ENCODE results near the gene KCNN4.
"Not testable (repeated sequence)": the region's sequence is repeated elsewhere in the genome, so short reads cannot be mapped to it uniquely, and the experiment has no call there.

The KCNN4 gene

DNA sequence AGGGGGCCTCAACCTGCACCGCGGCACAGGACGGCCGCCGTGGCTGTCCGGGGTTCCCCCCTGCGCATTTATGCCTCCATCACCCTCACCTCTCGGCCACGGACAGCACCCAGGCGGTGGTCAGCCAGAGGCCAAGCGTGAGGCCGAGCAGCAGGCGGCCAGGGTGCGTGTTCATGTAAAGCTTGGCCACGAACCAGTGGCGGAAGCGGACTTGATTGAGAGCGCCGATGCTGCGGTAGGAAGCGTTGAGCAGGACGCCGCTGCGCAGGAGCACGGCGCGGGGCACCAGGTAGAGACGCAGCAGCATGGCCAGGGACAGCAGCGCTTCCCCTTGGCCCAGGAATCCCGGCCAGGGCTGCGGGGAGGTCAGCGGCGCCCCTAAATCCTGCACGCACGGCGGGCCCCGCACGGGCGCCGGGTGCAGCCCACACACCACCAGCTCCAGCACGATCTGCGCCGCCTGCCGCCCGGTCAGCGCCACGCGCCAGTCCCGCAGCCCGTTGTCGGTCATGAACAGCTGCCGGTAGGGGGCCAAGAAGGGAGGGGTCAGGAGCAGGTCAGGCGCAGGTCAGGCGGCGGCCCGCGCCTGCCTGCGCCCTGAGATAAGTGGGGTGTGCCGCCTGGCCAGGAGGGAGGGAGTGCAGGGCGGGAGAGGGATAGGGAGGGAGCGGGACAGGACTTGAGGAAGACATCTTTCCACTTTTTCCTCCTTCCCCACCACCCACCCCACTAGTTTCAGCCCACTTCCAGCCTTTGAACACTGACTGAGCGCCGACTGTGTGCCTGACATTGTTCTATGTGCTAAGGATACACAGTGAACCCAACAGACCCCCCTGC is 6.5 kb downstream of the KCNN4 start:
- peak; percentile 73 for DNase-seq

- DNase-seq: no peak
Measured at GRCh38 chr19:43773725-43774102, 7.1 kb downstream of the KCNN4 start.

GRCh38 chr19:43769256-43769655 is 11.5 kb downstream of the KCNN4 start:
- no peak for DNase-seq

DNA sequence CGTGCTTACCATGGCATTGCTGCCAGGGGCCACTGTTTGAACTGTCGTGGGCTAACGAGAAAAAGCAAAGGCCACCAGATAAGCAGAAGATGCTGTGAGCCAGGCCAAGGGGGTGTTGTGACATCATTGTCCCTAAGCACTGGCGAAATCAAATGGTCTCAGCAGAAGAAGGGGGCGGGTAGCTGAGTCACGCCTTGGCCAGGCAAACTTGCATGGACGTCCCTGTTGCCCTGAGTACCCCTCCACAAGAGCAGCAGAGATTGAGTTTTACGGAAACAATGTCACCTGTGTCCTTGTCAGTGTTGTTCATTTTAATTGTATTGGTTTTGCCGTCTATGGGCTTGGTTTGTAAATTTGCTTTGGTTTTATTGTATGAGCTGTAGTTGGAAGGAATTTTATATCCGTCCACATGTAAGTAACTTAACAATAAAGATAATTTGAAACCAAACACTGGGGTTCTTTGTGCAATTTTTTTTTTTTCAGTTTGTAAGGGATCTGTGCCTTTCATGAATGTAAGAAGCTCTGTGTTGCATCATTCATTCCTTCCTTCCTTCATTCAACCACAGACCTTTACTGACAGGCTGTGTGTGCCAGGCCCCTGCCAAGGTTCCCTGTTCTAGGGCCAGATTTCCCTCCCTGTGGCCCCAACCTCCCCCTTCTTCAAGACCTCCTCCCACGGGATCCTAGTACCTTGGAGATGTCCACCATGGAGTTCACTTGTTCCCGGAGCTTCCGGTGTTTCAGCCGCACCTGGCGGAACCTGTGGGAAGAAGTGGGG is 12.3 kb downstream of the KCNN4 start:
- no peak for DNase-seq

- no peak for DNase-seq
Measured at GRCh38 chr19:43767818-43768217, 13.0 kb downstream of the KCNN4 start.

DNA sequence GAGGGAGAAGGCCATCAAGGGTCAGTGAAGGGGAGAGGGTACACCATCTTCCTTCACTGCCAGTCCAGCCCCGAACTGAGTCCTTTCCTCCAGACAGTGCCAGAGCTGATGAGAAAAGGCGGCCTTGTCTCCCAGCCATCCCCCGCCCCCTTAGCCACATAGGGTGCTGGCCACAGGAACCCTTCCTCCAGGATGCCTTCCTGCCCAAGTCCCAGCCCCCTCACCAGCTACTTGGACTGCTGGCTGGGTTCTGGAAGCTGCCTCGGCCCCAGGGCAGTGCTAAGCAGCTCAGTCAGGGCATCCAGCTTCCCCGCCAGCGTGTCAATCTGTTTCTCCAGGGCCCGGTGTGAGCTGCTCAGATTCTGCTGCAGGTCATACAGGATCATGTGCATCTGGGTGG is 13.5 kb downstream of the KCNN4 start:
- no peak for DNase-seq

DNA sequence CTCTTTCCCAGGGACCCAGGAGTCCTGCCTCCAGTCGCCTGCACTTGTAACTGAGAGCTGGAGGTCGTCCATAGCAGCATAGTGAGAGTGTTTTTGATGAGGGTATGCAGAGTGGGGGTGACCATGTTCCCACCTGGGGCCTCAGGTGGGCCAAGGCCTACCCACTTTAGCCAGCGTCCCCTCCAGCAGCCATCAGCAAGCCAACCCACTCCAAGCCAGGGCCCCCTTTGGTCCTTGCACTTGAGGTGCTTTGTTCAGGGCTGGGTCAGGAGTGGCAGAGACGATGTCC is 14.1 kb downstream of the KCNN4 start:
- no peak for DNase-seq

GRCh38 chr19:43765109-43765876 is 15.5 kb downstream of the KCNN4 start:
- DNase-seq: peak; percentile 99

GRCh38 chr19:43764684-43765083 is 16.1 kb downstream of the KCNN4 start:
- DNase-seq: not testable (repeated sequence)

DNA sequence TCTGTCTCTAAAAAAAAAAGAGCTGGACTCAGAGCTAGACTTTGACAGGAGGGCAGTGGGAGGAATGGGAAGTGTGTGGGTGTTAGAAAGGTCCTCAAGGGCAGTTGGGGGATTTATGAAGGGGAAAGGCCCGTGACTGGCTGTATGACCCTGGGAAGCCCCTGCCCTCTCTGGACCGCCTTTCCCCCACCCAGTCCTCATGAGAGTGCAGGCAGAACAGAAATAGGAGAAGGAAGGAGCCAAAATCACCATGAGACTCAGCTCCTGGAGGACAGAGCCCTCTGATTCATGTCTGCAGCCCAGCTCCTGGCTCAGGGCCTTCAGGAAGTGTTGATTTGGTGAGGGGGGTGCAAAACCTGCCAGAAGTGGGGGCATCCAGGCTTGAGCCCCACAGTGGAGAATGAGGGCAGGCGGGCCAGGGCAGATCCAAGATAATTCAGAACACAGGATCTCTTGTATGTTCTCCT is 17.3 kb downstream of the KCNN4 start:
- DNase-seq: peak; percentile 53

DNA sequence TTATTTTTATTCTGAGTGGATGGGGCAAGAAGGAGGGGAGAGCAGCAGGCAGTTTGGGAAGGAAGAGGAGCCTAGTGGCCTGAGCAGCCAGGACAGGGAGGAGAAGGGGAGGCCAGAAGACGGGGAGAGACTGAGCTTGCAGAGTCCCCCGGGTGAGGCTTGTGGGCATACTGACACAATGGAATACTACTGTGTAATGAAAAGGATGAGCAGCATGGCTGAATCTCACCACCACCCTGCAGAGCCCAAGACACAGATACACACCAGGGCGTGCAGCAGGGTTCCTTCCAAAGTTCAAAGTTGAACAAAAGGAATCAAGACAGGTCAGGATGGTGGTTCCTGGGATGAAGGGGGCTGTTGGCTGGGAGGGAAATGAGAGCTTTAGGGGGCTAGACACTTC is 18.0 kb downstream of the KCNN4 start:
- no peak for DNase-seq

DNA sequence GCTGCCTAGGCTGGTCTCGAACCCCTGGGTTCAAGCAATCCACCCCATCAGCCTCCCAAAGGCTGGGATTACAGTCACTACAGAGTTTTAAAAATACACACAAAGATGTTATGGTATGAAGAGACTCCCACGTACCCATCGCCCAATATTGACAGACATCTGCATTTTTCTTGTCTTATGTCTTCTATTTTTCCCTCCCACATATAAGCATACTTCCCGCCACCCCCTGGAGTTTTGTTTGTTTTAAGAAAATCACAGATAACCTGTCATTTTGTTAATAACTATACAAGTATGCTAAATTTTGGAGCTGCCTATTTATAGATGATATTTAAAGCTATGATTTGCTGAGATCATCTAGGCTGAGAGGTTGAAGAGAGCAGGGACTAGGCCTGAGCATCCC is 19.8 kb downstream of the KCNN4 start:
- peak; percentile 56 for DNase-seq

DNA sequence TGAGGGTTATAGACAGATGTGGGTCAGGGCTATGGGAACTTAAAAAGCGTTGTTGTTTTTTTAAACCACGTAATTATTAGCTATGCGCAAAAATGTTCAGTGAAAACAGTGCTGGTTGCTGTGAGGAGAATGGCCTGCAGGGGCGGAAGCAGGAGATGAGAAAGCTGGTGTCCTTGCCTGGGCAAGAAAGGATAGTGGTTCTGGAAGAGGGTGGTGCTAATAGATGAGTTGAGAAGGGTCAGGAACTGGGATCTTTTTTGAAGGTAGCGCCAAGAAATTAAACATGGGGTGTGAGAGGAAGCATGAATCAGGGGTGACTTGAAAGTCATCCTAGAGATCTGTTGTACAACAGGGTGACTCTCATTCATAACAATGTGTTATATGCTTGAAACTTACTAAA is 21.3 kb downstream of the KCNN4 start:
- DNase-seq: peak; percentile 74

DNA sequence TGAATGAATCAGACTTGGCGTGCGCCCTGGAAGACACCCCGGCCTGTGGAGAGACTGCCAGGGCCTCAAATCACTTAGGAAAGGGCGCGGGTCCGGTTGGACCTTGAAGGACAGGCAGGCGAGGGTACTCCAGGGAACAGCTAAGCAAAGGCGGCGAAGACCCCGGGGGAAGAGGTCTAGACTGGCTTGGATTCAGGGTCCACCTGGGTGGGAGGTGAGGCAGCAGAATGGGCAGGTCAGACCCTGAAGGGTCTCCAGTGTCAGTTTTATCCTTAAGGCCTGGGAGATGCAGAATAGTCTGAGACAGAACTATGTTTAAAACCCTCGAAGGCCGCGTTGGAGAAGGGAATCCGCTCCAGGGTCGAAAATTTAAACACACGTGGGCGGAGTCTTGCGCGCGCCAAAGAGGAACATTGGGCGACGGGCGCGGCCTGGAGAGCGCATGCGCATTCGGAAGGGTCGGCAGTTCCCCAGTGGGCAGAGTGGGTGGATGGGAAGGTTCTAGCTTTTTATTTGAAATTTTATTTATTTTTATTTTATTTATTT is 25.4 kb downstream of the KCNN4 start:
- peak; percentile 81 for DNase-seq

DNA sequence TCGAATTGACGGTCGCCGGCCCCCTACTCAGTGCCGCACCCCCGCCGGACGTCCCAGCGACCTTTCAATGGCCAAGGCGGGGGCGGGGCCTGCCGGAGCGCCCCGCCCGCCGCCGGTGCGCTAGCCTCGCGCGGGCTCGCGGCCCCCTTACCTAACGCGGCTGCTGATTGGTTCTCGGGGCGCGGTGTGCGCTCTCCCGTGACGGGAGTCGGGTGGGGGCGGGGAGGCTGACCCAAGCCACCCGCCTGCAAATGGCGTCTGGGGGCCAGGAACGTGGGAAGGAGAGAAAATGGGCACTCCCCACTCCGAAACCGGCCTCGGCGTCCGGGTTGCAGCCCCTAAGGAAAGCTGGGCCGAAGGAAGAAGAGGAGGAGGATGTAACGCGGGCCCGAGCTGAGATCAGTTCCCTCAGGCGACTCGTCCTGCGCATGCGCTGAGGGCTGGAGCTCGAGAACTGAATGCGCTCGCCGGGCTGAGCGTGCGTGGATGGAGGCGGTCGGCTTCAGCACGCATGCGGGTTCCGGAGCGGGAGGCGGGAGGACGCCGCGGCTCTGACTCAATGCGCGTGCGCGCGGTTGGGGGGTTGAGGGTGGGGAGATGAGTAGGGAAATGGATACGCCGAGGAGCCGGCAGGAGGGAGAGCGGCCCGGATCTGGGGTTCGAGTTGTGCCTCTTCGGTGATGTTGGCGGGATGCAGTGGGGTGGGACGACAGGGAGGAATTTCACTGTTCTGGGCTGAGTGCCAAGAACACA is 26.1 kb downstream of the KCNN4 start, which contains the start of gene SMG9:
Gene SMG9, minus strand, starts transcription at position 460 of the 753 bp plus-strand sequence. CDS start 4,221 bp downstream, outside the sequence.
- DNase-seq: peak; percentile 98

- no peak for DNase-seq
Measured at GRCh38 chr19:43754253-43754502, 26.6 kb downstream of the KCNN4 start.

- DNase-seq: no peak
Measured at GRCh38 chr19:43752287-43752875, 28.4 kb downstream of the KCNN4 start.

- peak; percentile 54 for DNase-seq
Measured at GRCh38 chr19:43751466-43752220, 29.1 kb downstream of the KCNN4 start.

GRCh38 chr19:43749898-43750297 is 30.9 kb downstream of the KCNN4 start:
- no peak for DNase-seq

DNA sequence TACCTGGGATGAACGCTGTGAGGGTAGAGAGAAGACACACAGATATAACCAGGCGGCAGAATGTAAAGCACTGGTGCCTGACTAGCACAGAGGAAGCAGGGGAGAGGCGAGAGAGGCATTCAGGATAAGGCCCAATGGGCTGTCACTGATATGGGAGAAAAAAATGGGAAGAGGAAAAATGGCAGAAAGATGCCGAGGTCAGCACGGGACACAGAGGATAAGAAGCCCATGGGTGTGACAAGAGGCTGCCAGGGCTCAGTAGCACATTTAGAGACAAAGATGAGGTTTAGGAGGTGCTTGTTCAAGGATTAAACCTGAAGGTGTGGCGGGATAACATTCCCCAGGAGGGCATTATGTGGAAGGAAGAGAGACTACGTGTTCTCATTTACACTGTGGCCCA is 31.6 kb downstream of the KCNN4 start:
- no peak for DNase-seq

GRCh38 chr19:43748685-43749084 is 32.1 kb downstream of the KCNN4 start:
- no peak for DNase-seq

DNA sequence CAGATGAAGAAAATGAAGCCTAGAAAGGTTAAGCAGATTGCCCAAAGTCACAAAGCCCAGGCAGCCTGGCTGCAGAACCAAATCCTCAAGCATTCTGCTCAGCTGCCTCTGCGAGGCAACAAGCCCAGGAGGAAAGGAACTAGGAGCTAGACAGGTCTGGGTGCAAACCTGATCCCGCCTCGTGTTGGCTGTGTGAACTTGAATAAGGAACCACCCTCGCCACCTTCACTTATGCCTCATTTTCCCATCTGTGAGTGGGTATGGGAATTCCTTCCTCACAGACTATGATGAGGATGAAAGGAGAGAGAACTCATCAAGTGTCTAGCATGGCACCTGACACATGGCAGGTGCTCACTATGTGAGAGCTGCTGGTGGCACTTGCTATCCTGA is 32.6 kb downstream of the KCNN4 start:
- no peak for DNase-seq
